ENCODE measurements around the gene COL7A1.

GRCh38 chr3:48528754-48529153 is 66.4 kb downstream of the COL7A1 start:
- TF ChIP-seq CTCF (IDR thresholded peaks at IDR 0.05) (no peak), POLR2AphosphoS5 (IDR thresholded peaks at IDR 0.05) (no peak), POLR2A (IDR thresholded peaks at IDR 0.05) (no peak)
